ENCODE measurements around the gene LRRIQ4.

LRRIQ4 gene

GRCh38 chr3:169863458-169863899, 50.8 kb downstream of the LRRIQ4 start:
- peak; percentile 46 to 56 for DNase-seq

GRCh38 chr3:169864270-169864669, 51.6 kb downstream of the LRRIQ4 start:
- DNase-seq = no peak

- DNase-seq = peak in 1 of 2 experiments; percentile 4
These were observed 52.6 kb downstream of the LRRIQ4 start for GRCh38 chr3:169865176-169865767.

- no peak for DNase-seq
These were observed 55.0 kb downstream of the LRRIQ4 start for GRCh38 chr3:169867584-169868210.

GRCh38 chr3:169868369-169868768, 55.7 kb downstream of the LRRIQ4 start:
- DNase-seq = no peak

- DNase-seq = no peak
These were observed 57.0 kb downstream of the LRRIQ4 start, which contains the start of gene LRRC31 for GRCh38 chr3:169869484-169870220. TSS of gene LRRC31 (minus strand) at chr3:169869935. CDS start at chr3:169869807, 128 bp downstream.

- DNase-seq = no peak
These were observed 58.6 kb downstream of the LRRIQ4 start for GRCh38 chr3:169871129-169871886.

- no peak for DNase-seq
These were observed 66.4 kb downstream of the LRRIQ4 start for GRCh38 chr3:169879013-169879557.

GRCh38 chr3:169879845-169880575, 67.3 kb downstream of the LRRIQ4 start:
- DNase-seq = no peak

GRCh38 chr3:169880576-169881250, 68.0 kb downstream of the LRRIQ4 start:
- no peak for DNase-seq

- DNase-seq = no peak
These were observed 74.0 kb downstream of the LRRIQ4 start for GRCh38 chr3:169886671-169887070.

Measured in activated CD4-positive, alpha-beta T cell treated with anti-CD3 and anti-CD28 coated beads, Interleukin-2, amount 50 U/mL, for 4 hours (primary cell).